Retinal pigment epithelial cell (primary cell): ENCODE results near the gene MED13L.

Experiments
- DNase-seq: peaks from one replicate; pipeline ENCODE4 v3.0.0-alpha.2; 2010; ENCODE audit warnings: low read depth
- H3K4me3 ChIP-seq: 2 replicates; pipeline ENCODE4 v1.5.1; 2011; ENCODE audit warnings: mild to moderate bottlenecking, low read length, control low read depth, moderate library complexity
- CTCF ChIP-seq: conservative IDR thresholded peaks from 2 replicates; pipeline ENCODE4 v1.5.1; 2011; ENCODE audit warnings: low read depth, low read length, control low read depth, inconsistent platforms

The MED13L gene

GRCh38 chr12:116319898-116320621, 42.6 kb upstream of the MED13L start:
- no peak for DNase-seq
- no peak for TF ChIP-seq CTCF
- no peak overlapping the region for H3K4me3 ChIP-seq

- no peak overlapping the region for H3K4me3 ChIP-seq
- no peak for TF ChIP-seq CTCF
- DNase-seq: no peak
These were observed 41.9 kb upstream of the MED13L start for GRCh38 chr12:116319233-116319897.

DNA sequence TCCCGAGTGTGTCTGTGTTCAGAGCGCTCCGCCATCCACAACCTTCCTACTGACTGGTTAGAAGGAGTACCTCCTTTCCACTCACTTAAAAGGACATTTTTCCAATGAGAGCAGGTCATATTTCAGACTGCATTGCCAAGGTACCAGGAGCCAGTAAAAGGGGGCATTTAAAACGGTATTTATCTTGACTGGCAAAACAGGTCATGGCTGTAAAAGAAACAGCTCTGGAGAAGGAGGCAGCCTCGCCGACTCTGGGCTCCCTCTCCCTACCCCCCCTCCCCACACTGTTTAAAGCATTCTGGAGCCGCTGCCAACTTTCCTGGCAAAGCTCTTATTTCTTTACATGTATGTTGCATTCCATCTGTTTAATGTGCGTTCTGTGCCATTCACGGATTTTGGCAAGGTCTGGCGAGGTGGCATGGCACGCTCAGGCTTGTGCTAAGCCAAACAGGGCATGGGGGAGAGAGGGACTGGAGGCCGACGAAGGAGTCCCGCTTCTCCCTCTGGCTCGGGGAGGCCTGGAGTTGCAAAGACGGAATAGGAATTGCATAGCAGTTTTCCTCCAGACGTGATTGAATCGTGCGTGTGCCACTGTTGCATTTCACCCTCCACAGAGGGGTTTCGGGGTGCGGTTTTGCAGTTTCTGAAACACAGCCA, 41.2 kb upstream of the MED13L start:
- no peak for TF ChIP-seq CTCF
- DNase-seq: peak; percentile 52
- H3K4me3 ChIP-seq: no peak overlapping the region

- no peak for DNase-seq
- no peak for TF ChIP-seq CTCF
- H3K4me3 ChIP-seq: no peak overlapping the region
These were observed 40.6 kb upstream of the MED13L start for GRCh38 chr12:116317986-116318575.

- H3K4me3 ChIP-seq: no peak overlapping the region
- no peak for DNase-seq
- TF ChIP-seq CTCF: no peak
These were observed 39.6 kb upstream of the MED13L start for GRCh38 chr12:116317139-116317538.

DNA sequence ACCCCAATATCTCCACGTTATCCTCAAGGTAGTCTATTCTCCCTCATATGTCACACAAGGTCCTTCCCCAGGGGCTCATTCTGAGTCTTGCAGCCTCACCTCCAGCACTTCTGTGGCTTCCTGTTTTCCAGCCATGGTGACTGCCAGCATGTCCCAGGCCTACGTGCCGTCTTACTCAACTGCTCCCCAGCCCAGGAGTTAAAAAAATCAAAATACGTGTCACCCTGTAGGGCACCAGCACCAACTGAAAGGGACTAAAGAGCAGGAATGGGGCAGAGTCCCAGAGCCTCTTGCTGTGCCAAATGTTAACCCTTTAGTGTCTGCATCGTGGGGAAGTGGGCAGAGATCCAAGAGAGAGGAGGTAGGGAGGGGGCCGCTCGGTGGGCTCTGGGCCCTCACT, 37.0 kb upstream of the MED13L start:
- no peak for DNase-seq

More for the DNA sequence above, 37.0 kb upstream of the MED13L start:
- TF ChIP-seq CTCF: no peak
- no peak overlapping the region for H3K4me3 ChIP-seq
